K562 (cell line): ENCODE results near the gene ZFAND3. TPM values are rescaled to one million over a fixed set of nuclear protein-coding genes. Genes with fewer than 3 reads are reported as not detected.

Experiments used
- ATAC-seq: fragments of 200-7000 bp; cut with Tn5 transposase; 3 replicates; pipeline ENCODE4 v1.9.1; 2020; ENCODE audit warnings: moderate library complexity
- BruUV-seq: library from RNA; stranded (reverse); fragments of 400-500 nt; replicated peaks from 2 replicates; lab custom pipeline; 2021; lab: Mats Ljungman, UMichigan
- CTCF ChIA-PET: fragments of 300-600 bp; formaldehyde crosslinking; extraction: SDS; loops from one replicate; lab custom pipeline; 2021; ENCODE audit warnings: low intra/inter-chr PET ratio; lab: Yijun Ruan, JAX
- POLR2A ChIA-PET: fragments of 300-600, 350-650 bp; sonication (Branson Sonifier 250); formaldehyde crosslinking; extraction: SDS; loops from one replicate; lab custom pipeline; 2021; ENCODE audit warnings: antibody characterized with exemption, inconsistent platforms; lab: Yijun Ruan, JAX
- DNase-seq, 4 experiments: peaks; one replicate each; pipeline versions ENCODE4 v3.0.0 to v3.0.0-alpha.2; 2011 to 2018; ENCODE audit warnings: low spot score in 3 of 4, mixed read lengths in 3 of 4; ENCODE audit errors: extremely low read depth in 1 of 4
- FAIRE-seq: peaks from 2 replicates; lab custom pipeline; 2011; peaks lifted over from hg19 to GRCh38; lab: Jason Lieb, UNC
- H2AFZ ChIP-seq: 2 replicates; pipeline ENCODE4 v1.6.0; 2011; ENCODE audit warnings: low read depth, low read length, control low read depth, inconsistent platforms
- H3K27ac ChIP-seq: fragments of 200-600 bp; 3 replicates; pipeline ENCODE4 v1.8.0; 2011; ENCODE audit warnings: low read depth, mild to moderate bottlenecking, control low read depth, inconsistent platforms, low read length, moderate library complexity, mixed read lengths; ENCODE audit errors: extremely low read depth
- H3K27me3 ChIP-seq, 2 experiments: fragments of 300-600 bp in 1 of 2; 2 replicates in 1 of 2; 3 replicates in 1 of 2; pipeline versions ENCODE4 v1.6.0 to v1.8.0; 2011; ENCODE audit warnings: inconsistent platforms in 2 of 2, low read length in 2 of 2, mild to moderate bottlenecking in 1 of 2, mixed read lengths in 1 of 2, moderate library complexity in 1 of 2; ENCODE audit not compliant: control insufficient read depth in 2 of 2, insufficient read depth in 2 of 2
- H3K36me3 ChIP-seq: fragments of 300-600 bp; 3 replicates; pipeline ENCODE4 v1.8.0; 2011; ENCODE audit warnings: mild to moderate bottlenecking, low read length, inconsistent platforms; ENCODE audit not compliant: control insufficient read depth, insufficient read depth
- H3K4me1 ChIP-seq, 2 experiments: fragments of 200-600 bp in 1 of 2; replicated peaks in 1 of 2; 2 replicates in 1 of 2; 3 replicates in 1 of 2; pipeline versions ENCODE4 v1.5.1 to v1.8.0; 2011; ENCODE audit warnings: inconsistent platforms in 2 of 2, low read length in 2 of 2, mild to moderate bottlenecking in 1 of 2, mixed read lengths in 1 of 2, moderate library complexity in 1 of 2; ENCODE audit not compliant: control insufficient read depth in 2 of 2, insufficient read depth in 2 of 2
- H3K4me2 ChIP-seq: 2 replicates; pipeline ENCODE4 v1.6.1; 2011; ENCODE audit warnings: low read length, control low read depth, inconsistent platforms, mixed read lengths; ENCODE audit not compliant: insufficient read depth
- H3K4me3 ChIP-seq: fragments of 200-600 bp; sonication (generic), shearing (Covaris generic); 2 replicates; pipeline ENCODE4 v1.5.1; 2016; ENCODE audit warnings: control low read depth, inconsistent platforms
- H3K79me2 ChIP-seq: fragments of 200-600 bp; 3 replicates; pipeline ENCODE4 v1.8.0; 2011; ENCODE audit warnings: low read length, inconsistent platforms; ENCODE audit not compliant: control insufficient read depth, insufficient read depth
- H3K9ac ChIP-seq, 2 experiments: 2 replicates each; pipeline versions ENCODE4 v1.6.0 to v1.6.1; 2011; ENCODE audit warnings: low read depth in 2 of 2, low read length in 2 of 2, control low read depth in 1 of 2, inconsistent platforms in 1 of 2, mild to moderate bottlenecking in 1 of 2, mixed read lengths in 1 of 2; ENCODE audit not compliant: insufficient read depth in 1 of 2
- H3K9me1 ChIP-seq: one replicate; pipeline ENCODE4 v1.6.0; 2011; ENCODE audit warnings: inconsistent platforms, mild to moderate bottlenecking, low read length, moderate library complexity; ENCODE audit not compliant: control insufficient read depth, insufficient read depth
- H3K9me3 ChIP-seq: replicated peaks from 2 replicates; pipeline ENCODE4 v1.5.1; 2011; ENCODE audit warnings: low read depth, low read length, inconsistent platforms; ENCODE audit not compliant: control insufficient read depth, insufficient read depth
- H4K20me1 ChIP-seq: replicated peaks from 2 replicates; pipeline ENCODE4 v1.6.1; 2011; ENCODE audit warnings: low read length, inconsistent platforms, mixed read lengths; ENCODE audit not compliant: control insufficient read depth, insufficient read depth
- CREB1 ChIP-seq, 2 experiments: sonication (generic) in 1 of 2; formaldehyde crosslinking in 1 of 2; IDR thresholded peaks; 2 replicates each; pipeline versions ENCODE4 v1.6.1 to v1.8.0; 2012 to 2022; ENCODE audit warnings: inconsistent platforms in 1 of 2, mild to moderate bottlenecking in 1 of 2, missing genetic modification reagents in 1 of 2, moderate library complexity in 1 of 2
- GTF2E2 ChIP-seq: fragments of 200-800 bp; sonication (Bioruptor generic); IDR thresholded peaks from 2 replicates; pipeline ENCODE4 v1.6.1; 2016; ENCODE audit warnings: missing genetic modification characterization, missing compliant biosample characterization
- ILF3 ChIP-seq: fragments of 450-650 bp; IDR thresholded peaks from 2 replicates; pipeline ENCODE4 v1.6.1; 2018; ENCODE audit warnings: antibody characterized with exemption, mild to moderate bottlenecking, moderate library complexity, borderline replicate concordance
- MITF ChIP-seq: IDR thresholded peaks from 2 replicates; pipeline ENCODE4 v1.6.1; 2014; ENCODE audit warnings: antibody characterized with exemption
- NFE2 ChIP-seq: IDR thresholded peaks from 2 replicates; pipeline ENCODE4 v1.6.1; 2014; ENCODE audit warnings: antibody characterized with exemption, low read depth
- SETDB1 ChIP-seq: IDR thresholded peaks from one replicate; pipeline ENCODE4 v1.6.1; 2012; ENCODE audit warnings: low read length, control low read depth, inconsistent platforms
- SLC30A9 ChIP-seq: fragments of 250-450 bp; sonication (Bioruptor Pico); IDR thresholded peaks from 2 replicates; pipeline ENCODE4 v1.8.0; 2022; ENCODE audit warnings: mild to moderate bottlenecking, moderate library complexity
- SP2 ChIP-seq: IDR thresholded peaks from 2 replicates; pipeline ENCODE4 v1.6.1; 2011; ENCODE audit warnings: mild to moderate bottlenecking, low read depth, low read length, moderate library complexity; ENCODE audit not compliant: poor library complexity, severe bottlenecking; ENCODE audit errors: extremely low read depth
- ZBTB26 ChIP-seq: fragments of 450-650 bp; formaldehyde crosslinking; IDR thresholded peaks from 2 replicates; pipeline ENCODE4 v1.4.0; 2022; ENCODE audit warnings: missing genetic modification characterization
- ZNF277 ChIP-seq: fragments of 250-450 bp; sonication (Bioruptor Pico); IDR thresholded peaks from 2 replicates; pipeline ENCODE4 v1.8.0; 2022; ENCODE audit warnings: inconsistent platforms, mild to moderate bottlenecking, moderate library complexity, borderline replicate concordance
- ZNF609 ChIP-seq: sonication (generic); formaldehyde crosslinking; IDR thresholded peaks from 2 replicates; pipeline ENCODE4 v1.8.1; 2023; ENCODE audit warnings: missing genetic modification reagents, mild to moderate bottlenecking, borderline replicate concordance
- in situ Hi-C: fragments of 300-500 bp; cut with MboI; formaldehyde crosslinking; loops from 4 replicates; pipeline ENCODE4 v1.15.0; 2018; ENCODE audit warnings: inconsistent platforms, mixed read lengths
- intact Hi-C: fragments of 100-400 bp; cut with micrococcal nuclease; formaldehyde crosslinking; loops from 2 replicates; pipeline ENCODE4 v1.14.2; 2022
- polyA plus RNA-seq, 8 experiments: library from polyadenylated mRNA; depleted of rRNA in 4 of 8; stranded (reverse) in 5 of 8; unstranded in 3 of 8; fragments of >200 nt; fragmentation: Nextera tagmentation in 2 of 8; fragmentation: Illumina TruSeq in 1 of 8; extraction: Ambion mirVana in 2 of 8; extraction: Trizol in 1 of 8; gene quantifications; 2 replicates each; pipeline versions ENCODE4 v1.2.1 to v1.2.3, GENCODE V29; 2011 to 2014; ENCODE audit warnings: inconsistent platforms in 1 of 8, missing spikeins in 1 of 8
- total RNA-seq, 7 experiments: library from RNA; depleted of rRNA in 6 of 7; stranded (reverse); fragments of >200 nt in 6 of 7; fragmentation: Illumina TruSeq in 2 of 7; extraction: Trizol in 2 of 7; gene quantifications; 2 replicates each; pipeline versions ENCODE4 v1.2.1 to v1.2.3, GENCODE V29; 2011 to 2021; ENCODE audit warnings: low replicate concordance in 1 of 7

Gene ZFAND3
- total and polyA plus RNA-seq, 9 of the 15 experiments (the other 6 are each of a cell fraction or from before 2014, with no cell fraction given), result 0.81 to 26.6 (median 11.8) TPM

GRCh38 chr6:37864250-37864649 lies 44.7 kb downstream of the ZFAND3 start:
- FAIRE-seq, result no peak
- Histone ChIP-seq H3K36me3 (peaks cover 5% of the 10 kb centered on the region; the same call in 2 of the 3 replicates), H4K20me1 (peaks cover 25% of the 10 kb centered on the region), H3K27me3 (no peaks in the 10 kb centered on the region), H3K79me2 (peaks cover 51% of the 10 kb centered on the region), H3K9ac (no peak overlapping the region), H3K9me1 (no peaks in the 10 kb centered on the region), H3K4me1 (no peaks in the 10 kb centered on the region), H3K4me3 (no peak overlapping the region), H3K9me3 (no peaks in the 10 kb centered on the region), H3K4me2 (no peak overlapping the region), H2AFZ (no peak overlapping the region), H3K27ac (no peak overlapping the region)
- ChIA-PET CTCF (no interaction called here), POLR2A (no interaction called here)
- BruUV-seq, result no TSS peak
- no peak for ATAC-seq
- in situ Hi-C loops, result no loop called here
- DNase-seq, result no peak
- intact Hi-C loops, result loop anchor here (10.0 kb wide), 1 partner anchor 151 kb away; no protein-coding TSS in a partner anchor
- TF ChIP-seq ZNF609, result no peak
- TF ChIP-seq ZNF277 (CRISPR knock-in tag), result no peak
- no peak for TF ChIP-seq CREB1 (IDR thresholded peaks at IDR 0.05)
- no peak for TF ChIP-seq CREB1 (CRISPR knock-in tag; IDR thresholded peaks at IDR 0.05)
- no peak for TF ChIP-seq NFE2
- no peak for TF ChIP-seq ILF3
- no peak for TF ChIP-seq MITF
- TF ChIP-seq ZBTB26 (CRISPR knock-in tag), result no peak
- TF ChIP-seq GTF2E2 (tag), result no peak
- TF ChIP-seq SLC30A9 (CRISPR knock-in tag), result no peak
- no peak for TF ChIP-seq SP2
- no peak for TF ChIP-seq SETDB1
